HepG2 (cell line): ENCODE results near the gene PYGO2. TPM values are rescaled to one million over a fixed set of nuclear protein-coding genes. Genes with fewer than 3 reads are reported as not detected.

Experiments used
- ATAC-seq: fragments of 200-7000 bp; cut with Tn5 transposase; 3 replicates; pipeline ENCODE4 v1.9.1; 2020; ENCODE audit warnings: mild to moderate bottlenecking, moderate library complexity
- BruUV-seq: library from RNA; stranded (reverse); fragments of 400-500 nt; replicated peaks from 2 replicates; lab custom pipeline; 2021; lab: Mats Ljungman, UMichigan
- CTCF ChIA-PET: fragments of 300-600 bp; formaldehyde crosslinking; extraction: SDS; loops from one replicate; lab custom pipeline; 2021; ENCODE audit warnings: low total read pairs, inconsistent platforms, low intra/inter-chr PET ratio; lab: Yijun Ruan, JAX
- POLR2A ChIA-PET: fragments of 350-600 bp; sonication (Branson Sonifier 250); formaldehyde crosslinking; loops from one replicate; lab custom pipeline; 2020; ENCODE audit warnings: antibody characterized with exemption, inconsistent platforms; lab: Yijun Ruan, JAX
- DNase-seq: peaks from one replicate; pipeline ENCODE4 v3.0.0-alpha.2; 2015; ENCODE audit warnings: low spot score
- FAIRE-seq: peaks from 3 replicates; lab custom pipeline; 2011; peaks lifted over from hg19 to GRCh38; lab: Jason Lieb, UNC
- H2AFZ ChIP-seq: one replicate; pipeline ENCODE4 v1.6.1; 2011; ENCODE audit warnings: low read length, inconsistent platforms
- H3K27ac ChIP-seq: fragments of 300-600 bp; 3 replicates; pipeline ENCODE4 v1.8.0; 2011; ENCODE audit warnings: mixed run types, mild to moderate bottlenecking, mixed read lengths, low read length, inconsistent platforms; ENCODE audit not compliant: insufficient read depth; ENCODE audit errors: extremely low read length
- H3K27me3 ChIP-seq, 2 experiments: fragments of 200-600 bp in 1 of 2; 2 replicates in 1 of 2; 3 replicates in 1 of 2; pipeline versions ENCODE4 v1.6.0 to v1.8.0; 2011; ENCODE audit warnings: low read length in 2 of 2, mild to moderate bottlenecking in 2 of 2, moderate library complexity in 2 of 2, inconsistent platforms in 1 of 2; ENCODE audit not compliant: insufficient read depth in 2 of 2, control insufficient read depth in 1 of 2
- H3K36me3 ChIP-seq, 2 experiments: fragments of 200-600 bp in 1 of 2; replicated peaks in 1 of 2; 2 replicates in 1 of 2; 3 replicates in 1 of 2; pipeline versions ENCODE4 v1.5.1 to v1.8.0; 2011; ENCODE audit warnings: low read length in 2 of 2, inconsistent platforms in 1 of 2; ENCODE audit not compliant: insufficient read depth in 2 of 2, control insufficient read depth in 1 of 2
- H3K4me1 ChIP-seq: 2 replicates; pipeline ENCODE4 v1.5.1; 2012; ENCODE audit warnings: low read length, inconsistent platforms; ENCODE audit not compliant: insufficient read depth
- H3K4me2 ChIP-seq: 2 replicates; pipeline ENCODE4 v1.6.0; 2011; ENCODE audit warnings: low read depth, low read length, inconsistent platforms
- H3K4me3 ChIP-seq, 3 experiments: fragments of 200-600 bp in 1 of 3; sonication (generic), shearing (Covaris generic) in 1 of 3; replicated peaks in 1 of 3; 2 replicates each; pipeline ENCODE4 v1.5.1; 2011 to 2016; ENCODE audit warnings: low read length in 3 of 3, inconsistent platforms in 2 of 3, low read depth in 2 of 3, mild to moderate bottlenecking in 2 of 3, control low read depth in 1 of 3, mixed read lengths in 1 of 3; ENCODE audit not compliant: insufficient read depth in 1 of 3
- H3K79me2 ChIP-seq: one replicate; pipeline ENCODE4 v1.6.1; 2011; ENCODE audit warnings: low read length, inconsistent platforms; ENCODE audit not compliant: insufficient read depth
- H3K9ac ChIP-seq: 2 replicates; pipeline ENCODE4 v1.6.0; 2011; ENCODE audit warnings: mild to moderate bottlenecking, low read depth, low read length, inconsistent platforms; ENCODE audit not compliant: insufficient read depth
- H3K9me3 ChIP-seq: 2 replicates; pipeline ENCODE4 v1.5.1; 2012; ENCODE audit warnings: mild to moderate bottlenecking, low read length
- H4K20me1 ChIP-seq: 2 replicates; pipeline ENCODE4 v1.6.0; 2011; ENCODE audit warnings: inconsistent platforms, mild to moderate bottlenecking, low read length, moderate library complexity; ENCODE audit not compliant: insufficient read depth
- ATF4 ChIP-seq, 2 experiments: fragments of 450-650 bp in 1 of 2; sonication (generic) in 1 of 2; formaldehyde crosslinking; IDR thresholded peaks; 2 replicates each; pipeline versions ENCODE4 v1.5.0 to v1.8.0; 2020 to 2022; ENCODE audit warnings: mild to moderate bottlenecking in 1 of 2, missing genetic modification reagents in 1 of 2
- BCL6 ChIP-seq: IDR thresholded peaks from 2 replicates; pipeline ENCODE4 v1.6.1; 2016; ENCODE audit warnings: missing genetic modification reagents, missing compliant biosample characterization
- CEBPB ChIP-seq: IDR thresholded peaks from 2 replicates; pipeline ENCODE4 v1.6.1; 2011; ENCODE audit warnings: low read depth, low read length, improper control_type of control experiment, borderline replicate concordance
- CEBPG ChIP-seq: IDR thresholded peaks from 2 replicates; pipeline ENCODE4 v1.6.1; 2016
- GPBP1L1 ChIP-seq: sonication (generic); formaldehyde crosslinking; IDR thresholded peaks from 2 replicates; pipeline ENCODE4 v1.5.0; 2020; ENCODE audit warnings: mild to moderate bottlenecking, missing genetic modification reagents
- KDM5B ChIP-seq: sonication (generic); formaldehyde crosslinking; IDR thresholded peaks from 2 replicates; pipeline ENCODE4 v1.4.0; 2020; ENCODE audit warnings: missing genetic modification reagents, mild to moderate bottlenecking, borderline replicate concordance
- NFYC ChIP-seq: IDR thresholded peaks from 2 replicates; pipeline ENCODE4 v1.6.1; 2016; ENCODE audit warnings: missing genetic modification reagents, missing compliant biosample characterization
- TERF1 ChIP-seq: sonication (generic); formaldehyde crosslinking; IDR thresholded peaks from 2 replicates; pipeline ENCODE4 v1.8.0; 2022; ENCODE audit warnings: mild to moderate bottlenecking, missing genetic modification reagents, moderate library complexity
- ZKSCAN8 ChIP-seq: IDR thresholded peaks from 2 replicates; pipeline ENCODE4 v1.6.1; 2016; ENCODE audit warnings: borderline replicate concordance, missing genetic modification reagents, missing compliant biosample characterization
- WGBS: methylation state at CpG from one replicate; pipeline ENCODE4 v1.1.6; 2017; ENCODE audit warnings: low lambda C conversion rate; 5-methylcytosine and 5-hydroxymethylcytosine counted together
- in situ Hi-C: cut with HindIII; loops from 2 replicates; pipeline ENCODE4 v1.10.0; 2017; ENCODE audit warnings: low pct_unique_long_range_greater_than_20kb; ENCODE audit not compliant: extremely low pct_ligation_motif_present
- intact Hi-C: fragments of 100-400 bp; cut with micrococcal nuclease; formaldehyde crosslinking; loops from one replicate; pipeline ENCODE4 v1.10.0; 2022; ENCODE audit not compliant: unreplicated experiment
- polyA plus RNA-seq, 8 experiments: library from polyadenylated mRNA; depleted of rRNA in 3 of 8; stranded (reverse) in 7 of 8; unstranded in 1 of 8; fragments of >200 nt; fragmentation: Illumina TruSeq in 4 of 8; extraction: Trizol in 4 of 8; gene quantifications; 2 replicates each; pipeline versions ENCODE4 v1.2.1 to v1.2.3, GENCODE V29; 2011 to 2016; ENCODE audit warnings: low read depth in 4 of 8, missing spikeins in 1 of 8, mixed read lengths in 1 of 8; ENCODE audit not compliant: insufficient read depth in 1 of 8
- total RNA-seq, 5 experiments: library from RNA; depleted of rRNA; stranded (reverse); fragments of >200 nt; fragmentation: Illumina TruSeq; extraction: Trizol; gene quantifications; 2 replicates each; pipeline ENCODE4 v1.2.3, GENCODE V29; 2016; ENCODE audit warnings: low read depth in 1 of 5
- TF ChIP-seq, protein P1 (sequence below): sonication (generic); formaldehyde crosslinking; IDR thresholded peaks from 2 replicates; pipeline ENCODE4 v1.4.0; 2020; ENCODE audit warnings: missing genetic modification reagents

The PYGO2 gene
- total and polyA plus RNA-seq, 2 of the 13 experiments (the other 11 are each of a cell fraction or from before 2014, with no cell fraction given) = 20.3 to 21.8 TPM

- TF ChIP-seq TERF1 = no peak
- TF ChIP-seq, all 625 proteins: peak for 6
Measured at GRCh38 chr1:154988058-154988954, 26.7 kb upstream of the PYGO2 start (continued).

- no peaks in the 10 kb centered on the region for H3K9me3 ChIP-seq
- intact Hi-C loops (no loop called here), in situ Hi-C loops (no loop called here)
- 64% methylated on average over 6 of the region's 6 CpGs for WGBS
- H3K79me2 ChIP-seq = peaks cover 18% of the 10 kb centered on the region
- no peak overlapping the region for H3K27ac ChIP-seq
- H4K20me1 ChIP-seq = no peaks in the 10 kb centered on the region
- DNase-seq (no peak), ATAC-seq (no peak), FAIRE-seq (no peak)
- TF ChIP-seq ATF4 (CRISPR knock-in tag; IDR thresholded peaks at IDR 0.05) (peak in 1 of 2 experiments; percentile 49; a peak in 2 of 4 replicates), BCL6 (no peak), CEBPB (peak; percentile 75), ZKSCAN8 (peak; percentile 92; the same call in 1 of the 2 replicates), CEBPG (CRISPR knock-in tag) (peak; percentile 68), KDM5B (CRISPR knock-in tag) (no peak), NFYC (CRISPR knock-in tag) (no peak), GPBP1L1 (CRISPR knock-in tag) (no peak)
- TF ChIP-seq, protein P1, sequence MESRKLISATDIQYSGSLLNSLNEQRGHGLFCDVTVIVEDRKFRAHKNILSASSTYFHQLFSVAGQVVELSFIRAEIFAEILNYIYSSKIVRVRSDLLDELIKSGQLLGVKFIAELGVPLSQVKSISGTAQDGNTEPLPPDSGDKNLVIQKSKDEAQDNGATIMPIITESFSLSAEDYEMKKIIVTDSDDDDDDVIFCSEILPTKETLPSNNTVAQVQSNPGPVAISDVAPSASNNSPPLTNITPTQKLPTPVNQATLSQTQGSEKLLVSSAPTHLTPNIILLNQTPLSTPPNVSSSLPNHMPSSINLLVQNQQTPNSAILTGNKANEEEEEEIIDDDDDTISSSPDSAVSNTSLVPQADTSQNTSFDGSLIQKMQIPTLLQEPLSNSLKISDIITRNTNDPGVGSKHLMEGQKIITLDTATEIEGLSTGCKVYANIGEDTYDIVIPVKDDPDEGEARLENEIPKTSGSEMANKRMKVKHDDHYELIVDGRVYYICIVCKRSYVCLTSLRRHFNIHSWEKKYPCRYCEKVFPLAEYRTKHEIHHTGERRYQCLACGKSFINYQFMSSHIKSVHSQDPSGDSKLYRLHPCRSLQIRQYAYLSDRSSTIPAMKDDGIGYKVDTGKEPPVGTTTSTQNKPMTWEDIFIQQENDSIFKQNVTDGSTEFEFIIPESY (CRISPR knock-in tag) = peak; percentile 33; the same call in 1 of the 2 replicates
- H3K27me3 ChIP-seq = no peaks in the 10 kb centered on the region
- BruUV-seq = no TSS peak
- H3K4me3 ChIP-seq = no peak overlapping the region
- no peak overlapping the region for H3K4me2 ChIP-seq
- CTCF ChIA-PET = interaction anchor here (2.1 kb wide), 1 partner anchor 30 kb away, joined by 13 read pairs; no protein-coding TSS in a partner anchor
- peaks cover 43% of the 10 kb centered on the region for H3K4me1 ChIP-seq
- peaks cover 5 to 18% of the 10 kb centered on the region in 2 experiments; a peak in 2 of 5 replicates for H3K36me3 ChIP-seq
- POLR2A ChIA-PET = interaction anchor here (1.2 to 2.1 kb wide), 9 partner anchors 12 to 76 kb away, joined by 3 to 8 read pairs (median 5); partner anchors contain the start of genes EFNA4, PBXIP1 and SHC1
- H2AFZ ChIP-seq = no peak overlapping the region
- no peak overlapping the region for H3K9ac ChIP-seq
Measured at GRCh38 chr1:154987326-154987725, 25.7 kb upstream of the PYGO2 start.
